Stimulated activated CD8-positive, alpha-beta memory T cell treated with anti-CD3 and anti-CD28 coated beads, Interleukin-4, amount 100 ng/mL, for 1 hour (primary cell): Measurements from ENCODE around the gene PIRT.
"Not testable (repeated sequence)": the region's sequence is repeated elsewhere in the genome, so short reads cannot be mapped to it uniquely, and the experiment has no call there.

Experiments used
- DNase-seq, 2 donors: peaks; one replicate each; pipeline ENCODE4 v3.0.0-alpha.2; 2020; ENCODE audit warnings: low read depth in 2 of 2, low spot score in 1 of 2

Gene PIRT

DNA sequence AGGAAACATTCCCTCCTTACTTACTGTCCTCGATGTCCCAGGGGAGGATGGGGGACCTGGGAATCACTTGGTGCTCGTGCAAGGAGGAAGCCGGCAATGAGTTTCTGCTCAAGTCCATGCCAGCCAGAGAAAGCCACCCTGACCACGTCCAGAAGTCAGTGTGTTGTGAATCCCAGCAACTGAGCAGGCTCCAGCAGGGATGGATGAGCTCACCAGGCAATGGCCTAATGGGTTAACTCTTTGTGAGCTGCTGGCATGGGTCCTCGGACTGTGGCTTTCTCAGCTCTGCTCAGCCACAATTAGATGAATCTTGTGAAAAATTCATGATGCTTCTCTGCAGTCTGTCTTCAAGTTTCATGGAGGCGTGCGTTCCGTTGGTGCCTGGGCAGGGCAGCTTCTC, at the start of gene PIRT:
TSS of gene PIRT (minus strand) at position 167 of the 400 bp plus-strand sequence. CDS start 12,442 bp downstream, outside the sequence.
- no peak for DNase-seq

DNA sequence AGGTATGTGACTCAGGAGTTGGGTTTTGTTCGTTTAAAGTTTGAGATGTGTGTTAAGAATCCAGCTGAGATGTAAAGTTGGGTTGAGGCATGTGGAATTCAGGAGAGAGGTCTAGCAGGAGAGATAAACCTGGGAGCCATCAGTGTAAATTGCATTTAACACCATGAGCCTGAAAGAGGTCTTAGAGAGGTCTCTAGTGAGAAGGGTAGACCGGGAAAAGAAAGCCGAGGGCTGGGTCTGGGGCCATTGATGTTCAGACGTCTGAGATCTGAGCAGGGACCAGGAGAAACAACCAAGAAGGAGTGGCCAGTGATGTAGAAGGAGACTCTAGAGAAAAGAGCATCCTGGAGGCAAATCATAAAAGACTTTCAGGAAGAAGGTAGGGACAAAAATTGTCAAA, 44.1 kb upstream of the PIRT start:
- DNase-seq, result no peak

GRCh38 chr17:10879190-10879836, 41.4 kb upstream of the PIRT start:
- DNase-seq, result no peak

DNA sequence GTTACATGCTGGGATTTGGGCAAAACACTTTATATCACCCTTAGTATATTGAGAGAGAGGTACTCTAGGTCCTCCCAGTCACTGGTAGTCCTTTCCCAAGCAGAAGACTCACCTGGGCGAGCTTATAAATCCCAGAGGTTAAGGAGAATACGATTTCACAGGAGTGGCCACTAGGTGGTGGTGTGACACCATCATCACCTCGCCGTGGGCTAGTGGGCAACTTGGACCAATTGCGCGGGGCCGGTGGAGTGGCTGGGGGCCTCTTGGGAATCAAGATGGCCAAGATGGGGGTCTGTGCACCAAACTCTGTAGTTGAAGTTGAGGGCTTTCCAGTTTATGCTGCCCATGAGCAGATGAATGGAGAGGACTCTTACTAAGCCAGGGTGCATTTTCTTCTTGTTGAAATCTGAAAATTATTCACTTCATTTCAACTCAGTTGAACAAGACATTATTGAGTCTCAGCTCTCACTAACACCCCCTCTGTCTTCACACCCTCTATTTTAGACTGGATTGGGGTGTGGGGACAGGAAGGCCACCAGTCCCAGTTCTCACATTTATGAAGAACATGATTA, 38.2 kb upstream of the PIRT start:
- no peak for DNase-seq

DNA sequence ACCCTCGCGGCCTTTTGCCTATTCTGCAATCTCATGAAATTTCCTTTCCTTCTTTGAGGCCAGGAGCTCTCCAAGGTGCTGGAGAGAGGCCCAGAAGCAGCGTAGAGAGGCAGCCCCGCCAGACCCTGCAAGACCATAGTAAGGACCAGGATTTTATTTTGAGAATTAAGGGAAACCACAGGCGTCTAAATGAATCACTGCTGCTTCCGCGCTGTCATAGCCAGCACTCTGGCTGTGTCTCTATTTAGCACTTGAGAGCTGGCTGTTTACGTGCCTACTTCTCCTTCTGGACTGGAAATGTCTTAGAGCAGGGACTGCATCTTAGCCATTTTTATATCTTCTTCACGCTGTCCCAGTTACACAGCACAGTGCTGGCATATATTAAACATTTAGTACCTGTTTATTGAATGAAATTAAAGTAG, 37.6 kb upstream of the PIRT start:
- DNase-seq, result no peak

DNA sequence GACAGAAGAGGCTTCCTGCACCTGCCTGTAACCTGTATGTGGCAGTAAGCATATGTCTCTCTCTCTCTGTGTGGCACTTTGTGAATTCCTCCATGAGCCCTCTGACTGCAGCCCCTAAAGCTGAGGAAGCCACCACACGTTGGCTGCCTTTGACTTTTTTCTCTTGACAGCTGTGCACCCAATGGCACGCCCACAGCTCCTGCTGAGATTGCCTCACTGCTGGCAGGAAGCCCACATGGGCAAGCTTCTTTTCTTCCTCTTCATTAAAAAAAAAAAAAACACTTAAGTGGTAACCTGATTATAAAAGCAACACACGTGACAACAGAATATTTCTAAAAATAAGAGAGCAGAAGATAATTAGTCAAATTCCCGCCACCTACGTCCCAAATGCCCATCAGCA, 34.0 kb upstream of the PIRT start:
- DNase-seq, result no peak

DNA sequence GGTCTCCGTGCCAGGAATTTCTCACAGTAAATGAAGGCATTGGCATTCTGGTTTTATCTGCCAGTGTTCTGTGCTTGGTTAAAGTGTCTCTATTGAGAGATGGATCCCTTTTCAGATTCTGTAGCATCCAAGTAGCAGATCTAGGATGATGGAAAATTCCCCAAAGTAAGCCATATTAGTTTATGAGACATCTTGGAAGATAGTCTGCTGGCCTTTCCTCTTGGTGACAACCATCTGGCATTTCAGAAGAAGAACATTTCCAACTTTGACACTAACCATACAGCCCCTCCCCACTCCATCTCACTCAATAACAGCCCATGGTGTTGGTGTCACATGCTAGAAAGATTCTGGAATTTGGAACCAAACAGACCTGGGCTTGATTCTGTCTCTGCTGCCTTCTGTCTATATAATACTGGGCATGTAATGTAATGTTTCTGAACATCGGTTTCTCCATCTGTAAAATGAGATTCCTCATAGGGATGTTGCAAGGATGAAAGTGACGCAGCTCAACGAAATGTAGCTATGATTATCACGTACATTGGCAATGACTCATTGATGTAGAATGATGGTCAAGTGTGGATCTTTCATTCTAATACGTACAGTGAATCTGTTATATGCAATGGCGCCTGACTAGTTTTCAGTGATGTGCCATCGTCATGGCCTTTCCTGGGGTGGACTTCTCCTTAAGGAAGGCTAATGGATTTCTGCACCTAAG, 32.6 kb upstream of the PIRT start:
- DNase-seq, result no peak

- not testable (repeated sequence) for DNase-seq
Measured at GRCh38 chr17:10868744-10869143, 30.9 kb upstream of the PIRT start.

GRCh38 chr17:10859051-10859450, 21.2 kb upstream of the PIRT start:
- DNase-seq, result no peak

DNA sequence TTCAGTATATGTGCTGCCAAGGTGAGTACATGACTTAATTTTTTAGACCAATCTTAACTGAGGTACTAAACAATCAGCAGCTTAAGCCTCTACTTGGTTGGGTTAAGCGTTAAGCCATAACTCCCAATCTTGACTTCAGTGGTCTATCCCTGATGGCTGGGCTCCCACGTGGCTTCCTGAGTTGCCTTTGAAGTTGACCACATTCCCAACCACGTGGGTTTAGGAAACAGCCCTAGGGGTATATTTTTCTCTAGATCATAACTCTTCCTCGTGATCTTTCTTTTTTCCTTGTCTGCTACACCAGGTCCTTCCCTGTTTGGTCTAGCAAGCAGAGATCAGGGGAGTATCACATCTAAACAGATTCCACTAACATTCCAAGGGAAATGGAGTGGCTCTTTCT, 20.1 kb upstream of the PIRT start:
- DNase-seq, result no peak

- not testable (repeated sequence) for DNase-seq
Measured at GRCh38 chr17:10846636-10847035, 8.7 kb upstream of the PIRT start.

- no peak for DNase-seq
Measured at GRCh38 chr17:10845388-10845751, 7.5 kb upstream of the PIRT start.

GRCh38 chr17:10844621-10845387, 6.9 kb upstream of the PIRT start:
- DNase-seq, result peak; percentile 26 to 43

- DNase-seq, result no peak
Measured at GRCh38 chr17:10843811-10844210, 5.9 kb upstream of the PIRT start.

- DNase-seq, result no peak
Measured at GRCh38 chr17:10842658-10843057, 4.8 kb upstream of the PIRT start.

GRCh38 chr17:10838682-10839081, 795 bp upstream of the PIRT start:
- no peak for DNase-seq

DNA sequence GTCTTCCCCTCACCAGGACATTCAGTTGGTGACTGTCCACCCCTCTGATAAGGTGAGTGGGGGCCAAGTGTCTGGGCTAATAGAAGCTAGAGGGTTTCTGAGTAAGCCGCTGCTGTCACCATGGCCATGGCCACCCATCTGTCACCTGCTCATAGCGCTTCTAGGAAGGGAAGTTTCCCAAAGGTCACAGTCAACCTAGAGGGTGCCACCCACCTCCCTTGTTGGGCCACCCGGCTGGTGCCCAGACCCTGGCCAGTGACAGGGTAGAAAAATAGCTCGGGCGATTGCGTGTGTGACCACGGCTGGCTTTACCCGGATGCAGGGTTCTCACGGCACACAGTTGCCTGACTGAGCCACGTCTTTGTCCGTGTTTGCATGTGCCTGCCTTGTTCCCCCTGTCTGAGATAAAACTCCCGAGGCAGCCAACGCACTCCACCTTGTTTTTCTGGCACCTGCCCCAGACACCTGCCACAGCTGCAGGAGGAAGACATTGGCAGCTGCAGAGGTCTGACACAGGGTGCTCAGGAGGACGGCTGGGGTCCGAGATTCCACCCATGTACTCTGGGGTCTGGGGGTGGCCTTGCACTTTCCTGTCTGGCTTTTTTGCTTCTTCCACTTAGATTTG, 809 bp downstream of the PIRT start:
- DNase-seq, result no peak

DNA sequence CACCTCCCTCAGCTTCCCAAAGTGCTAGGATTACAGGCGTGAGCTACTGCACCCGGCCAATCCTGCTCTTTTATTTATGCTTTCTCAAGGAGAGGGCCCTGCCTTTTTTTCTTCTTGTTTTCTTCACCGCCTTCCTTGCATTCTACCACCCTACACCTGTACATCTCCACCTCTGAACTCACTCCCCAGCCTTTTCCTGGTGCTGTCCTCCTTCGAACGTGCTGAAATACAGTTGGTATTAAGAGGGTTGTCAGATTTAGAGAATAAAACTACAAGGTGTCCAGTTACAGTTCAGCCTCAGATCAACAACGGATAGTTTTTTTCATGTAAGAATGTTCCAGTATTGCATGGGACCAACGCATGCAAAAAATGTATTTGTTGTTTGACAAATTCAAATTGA, 1.7 kb downstream of the PIRT start:
- DNase-seq, result no peak

GRCh38 chr17:10831696-10832095, 6.2 kb downstream of the PIRT start:
- no peak for DNase-seq

GRCh38 chr17:10827898-10828552, 9.9 kb downstream of the PIRT start:
- DNase-seq, result no peak

GRCh38 chr17:10824874-10825273, 13.0 kb downstream of the PIRT start:
- no peak for DNase-seq
